Measurements from ENCODE around the gene CMSS1. TPM values are rescaled to one million over a fixed set of nuclear protein-coding genes. Genes with fewer than 3 reads are reported as not detected.

CMSS1 gene
- total and polyA plus RNA-seq, 2 donors (not counting 1 experiment from before 2014, with no cell fraction given) = 7.3 to 22.8 TPM

GRCh38 chr3:100005665-100006393, 188.2 kb downstream of the CMSS1 start:
- CTCF ChIA-PET = no interaction called here
- no peaks in the 10 kb centered on the region for H4K20me1 ChIP-seq (ENCODE audit: control insufficient read depth, insufficient read depth, low read length, poor library complexity, severe bottlenecking)
- TF ChIP-seq, protein P1, sequence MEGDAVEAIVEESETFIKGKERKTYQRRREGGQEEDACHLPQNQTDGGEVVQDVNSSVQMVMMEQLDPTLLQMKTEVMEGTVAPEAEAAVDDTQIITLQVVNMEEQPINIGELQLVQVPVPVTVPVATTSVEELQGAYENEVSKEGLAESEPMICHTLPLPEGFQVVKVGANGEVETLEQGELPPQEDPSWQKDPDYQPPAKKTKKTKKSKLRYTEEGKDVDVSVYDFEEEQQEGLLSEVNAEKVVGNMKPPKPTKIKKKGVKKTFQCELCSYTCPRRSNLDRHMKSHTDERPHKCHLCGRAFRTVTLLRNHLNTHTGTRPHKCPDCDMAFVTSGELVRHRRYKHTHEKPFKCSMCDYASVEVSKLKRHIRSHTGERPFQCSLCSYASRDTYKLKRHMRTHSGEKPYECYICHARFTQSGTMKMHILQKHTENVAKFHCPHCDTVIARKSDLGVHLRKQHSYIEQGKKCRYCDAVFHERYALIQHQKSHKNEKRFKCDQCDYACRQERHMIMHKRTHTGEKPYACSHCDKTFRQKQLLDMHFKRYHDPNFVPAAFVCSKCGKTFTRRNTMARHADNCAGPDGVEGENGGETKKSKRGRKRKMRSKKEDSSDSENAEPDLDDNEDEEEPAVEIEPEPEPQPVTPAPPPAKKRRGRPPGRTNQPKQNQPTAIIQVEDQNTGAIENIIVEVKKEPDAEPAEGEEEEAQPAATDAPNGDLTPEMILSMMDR (IDR thresholded peaks at IDR 0.05) = no peak
- no peak for TF ChIP-seq EZH2 (IDR thresholded peaks at IDR 0.05; ENCODE audit: borderline replicate concordance, insufficient read depth, low read depth, low read length, poor library complexity, severe bottlenecking)
- Mint-ChIP-seq H3K27ac (no peak overlapping the region), H3K4me1 (peaks cover 33% of the 10 kb centered on the region), H3K9me3 (ENCODE audit: insufficient read depth) (no peaks in the 10 kb centered on the region), H3K27me3 (no peaks in the 10 kb centered on the region), H3K4me3 (no peak overlapping the region)
- POLR2A ChIA-PET = interaction anchor here (0.6 kb wide), 1 partner anchor 27 kb away, joined by 5 read pairs; no protein-coding TSS in a partner anchor
- DNase-seq (no peak), ATAC-seq (ENCODE audit: low read depth) (no peak)
- no peaks in the 10 kb centered on the region for H3K9me3 ChIP-seq (ENCODE audit: control extremely low read depth in 1 of 3, control insufficient read depth in 2 of 3, insufficient read depth in 1 of 3, low read length in 2 of 3)
- H3K4me3 ChIP-seq (ENCODE audit: control extremely low read depth in 1 of 5, extremely low read depth in 1 of 5, insufficient read depth in 1 of 5, low read depth in 2 of 5, low read length in 4 of 5) = no peak overlapping the region
- no peak overlapping the region for H3K9ac ChIP-seq (ENCODE audit: low read length)
- intact Hi-C loops (cut with micrococcal nuclease) = no loop called here
- no peaks in the 10 kb centered on the region for H3K79me2 ChIP-seq (ENCODE audit: control insufficient read depth, insufficient read depth, low read length)
- WGBS (ENCODE audit: insufficient coverage) = 100% methylated on average over 1 of the region's 2 CpGs
- H3K36me3 ChIP-seq (replicated peaks in 1 of 2; ENCODE audit: control extremely low read depth in 1 of 2, control insufficient read depth in 1 of 2, extremely low read depth in 1 of 2, insufficient read depth in 2 of 2, low read length in 1 of 2) = no peaks in the 10 kb centered on the region
- no peak overlapping the region for H3K4me2 ChIP-seq (replicated peaks; ENCODE audit: low read depth, low read length, poor library complexity, severe bottlenecking)
- no peaks in the 10 kb centered on the region for H3K4me1 ChIP-seq (ENCODE audit: control insufficient read depth in 2 of 2, insufficient read depth in 2 of 2, low read length in 2 of 2)
- H3K27me3 ChIP-seq (replicated peaks in 1 of 4; ENCODE audit: control extremely low read depth in 1 of 4, control insufficient read depth in 3 of 4, insufficient read depth in 4 of 4, low read length in 3 of 4) = no peaks in the 10 kb centered on the region
- no peak overlapping the region for H3K27ac ChIP-seq (ENCODE audit: low read length in 2 of 2)
- H2AFZ ChIP-seq (ENCODE audit: insufficient read depth, low read depth, low read length, poor library complexity, severe bottlenecking) = no peak overlapping the region

DNA sequence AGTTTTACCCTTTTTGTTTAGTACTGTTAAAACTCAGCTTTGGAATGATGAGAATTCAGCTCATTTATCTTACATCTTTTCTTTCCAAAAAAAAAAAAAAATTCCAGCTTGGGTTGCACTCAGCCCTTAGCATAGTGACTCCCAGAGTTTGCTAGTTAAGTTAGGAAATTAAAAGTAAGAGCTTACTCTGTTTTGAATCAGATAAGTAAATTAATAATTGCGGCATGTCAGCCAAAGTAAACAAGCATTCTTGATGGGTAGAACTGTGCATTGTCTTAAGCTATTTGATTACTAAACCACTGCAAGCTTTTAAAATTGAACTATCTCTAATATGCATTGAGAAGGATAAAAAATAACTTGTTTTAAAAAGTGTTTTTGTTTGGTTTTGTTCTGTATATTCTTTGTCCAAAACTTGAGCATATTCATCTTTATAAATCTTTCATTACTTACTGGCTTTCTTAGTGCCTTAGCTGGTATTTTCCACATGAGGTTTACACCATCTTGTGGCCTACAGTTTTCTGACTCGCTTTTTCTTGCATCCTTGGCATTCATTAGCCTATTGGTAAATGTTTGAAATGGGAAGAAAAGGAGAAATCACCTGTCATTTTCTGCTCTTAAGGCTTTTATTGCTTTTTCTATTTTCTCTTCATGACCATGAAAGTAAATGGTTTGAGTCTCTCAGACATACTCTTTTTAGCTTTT, 189.1 kb downstream of the CMSS1 start:
- Histone ChIP-seq H2AFZ (ENCODE audit: insufficient read depth, low read depth, low read length, poor library complexity, severe bottlenecking) (no peak overlapping the region), H3K4me1 (ENCODE audit: control insufficient read depth in 2 of 2, insufficient read depth in 2 of 2, low read length in 2 of 2) (no peaks in the 10 kb centered on the region), H3K36me3 (replicated peaks in 1 of 2; ENCODE audit: control extremely low read depth in 1 of 2, control insufficient read depth in 1 of 2, extremely low read depth in 1 of 2, insufficient read depth in 2 of 2, low read length in 1 of 2) (no peaks in the 10 kb centered on the region), H4K20me1 (ENCODE audit: control insufficient read depth, insufficient read depth, low read length, poor library complexity, severe bottlenecking) (no peaks in the 10 kb centered on the region), H3K4me3 (ENCODE audit: control extremely low read depth in 1 of 5, extremely low read depth in 1 of 5, insufficient read depth in 1 of 5, low read depth in 2 of 5, low read length in 4 of 5) (no peak overlapping the region), H3K27ac (ENCODE audit: low read length in 2 of 2) (no peak overlapping the region), H3K79me2 (ENCODE audit: control insufficient read depth, insufficient read depth, low read length) (no peaks in the 10 kb centered on the region), H3K4me2 (replicated peaks; ENCODE audit: low read depth, low read length, poor library complexity, severe bottlenecking) (no peak overlapping the region), H3K9me3 (ENCODE audit: control extremely low read depth in 1 of 3, control insufficient read depth in 2 of 3, insufficient read depth in 1 of 3, low read length in 2 of 3) (no peaks in the 10 kb centered on the region), H3K9ac (ENCODE audit: low read length) (no peak overlapping the region), H3K27me3 (replicated peaks in 1 of 4; ENCODE audit: control extremely low read depth in 1 of 4, control insufficient read depth in 3 of 4, insufficient read depth in 4 of 4, low read length in 3 of 4) (no peaks in the 10 kb centered on the region)
- no peak overlapping the region for H3K4me3 Mint-ChIP-seq
- ChIA-PET CTCF (no interaction called here), POLR2A (no interaction called here)
- H3K27me3 Mint-ChIP-seq = no peaks in the 10 kb centered on the region
- ATAC-seq (ENCODE audit: low read depth) = no peak
- H3K27ac Mint-ChIP-seq = no peak overlapping the region
- no CpG with 5 or more reads among the region's 2 CpGs for WGBS (ENCODE audit: insufficient coverage)
- intact Hi-C loops (cut with micrococcal nuclease) = no loop called here
- no peak for DNase-seq
- peaks cover 33% of the 10 kb centered on the region for H3K4me1 Mint-ChIP-seq
- H3K9me3 Mint-ChIP-seq (ENCODE audit: insufficient read depth) = no peaks in the 10 kb centered on the region
- TF ChIP-seq EZH2 (IDR thresholded peaks at IDR 0.05; ENCODE audit: borderline replicate concordance, insufficient read depth, low read depth, low read length, poor library complexity, severe bottlenecking) = no peak
- TF ChIP-seq, protein P1 (IDR thresholded peaks at IDR 0.05) = no peak

All from B cell (primary cell).